ENCODE data around the gene RPS21. TPM values are rescaled to one million over a fixed set of nuclear protein-coding genes. Genes with fewer than 3 reads are reported as not detected.

RPS21 gene
- polyA plus RNA-seq, 1 donor from 2014 or later = 1,633 TPM

- no peaks in the 10 kb centered on the region for H3K36me3 ChIP-seq (ENCODE audit: insufficient read depth, low read length)
- H3K4me3 ChIP-seq (ENCODE audit: low read length) = no peak overlapping the region
- peaks cover 25% of the 10 kb centered on the region for H3K79me2 ChIP-seq (replicated peaks; ENCODE audit: insufficient read depth, low read length)
- no peak overlapping the region for H3K4me2 ChIP-seq (ENCODE audit: low read length)
- H4K20me1 ChIP-seq (ENCODE audit: insufficient read depth) = no peaks in the 10 kb centered on the region
- no peaks in the 10 kb centered on the region for H3K9me2 ChIP-seq (ENCODE audit: insufficient read depth, low read length)
- no peaks in the 10 kb centered on the region for H3K9me3 ChIP-seq (ENCODE audit: low read length)
- no peaks in the 10 kb centered on the region for H3K27me3 ChIP-seq (ENCODE audit: insufficient read depth, low read depth, low read length)
- H3K9ac ChIP-seq (ENCODE audit: low read length) = no peak overlapping the region
- H2AFZ ChIP-seq (ENCODE audit: low read depth, low read length) = no peak overlapping the region
- no peaks in the 10 kb centered on the region for H3F3A ChIP-seq (ENCODE audit: insufficient read depth, low read length, poor library complexity, severe bottlenecking)
- no peak overlapping the region for H3K27ac ChIP-seq (ENCODE audit: low read length)
- no peak for TF ChIP-seq EZH2 (IDR thresholded peaks at IDR 0.05; ENCODE audit: borderline replicate concordance, insufficient read depth, low read length, poor library complexity, severe bottlenecking)
- TF ChIP-seq REST (IDR thresholded peaks at IDR 0.05; ENCODE audit: borderline replicate concordance) = no peak
- TF ChIP-seq SMC3 (conservative IDR thresholded peaks at IDR 0.05; ENCODE audit: poor library complexity) = no peak
- TF ChIP-seq POLR2AphosphoS5 (IDR thresholded peaks at IDR 0.05) = no peak
- TF ChIP-seq MXI1 (conservative IDR thresholded peaks at IDR 0.05; ENCODE audit: poor library complexity, severe bottlenecking) = no peak
- no peak for TF ChIP-seq TAF1 (IDR thresholded peaks at IDR 0.05; ENCODE audit: low read depth)
- TF ChIP-seq RAD21 (conservative IDR thresholded peaks at IDR 0.05) = no peak
- no peak for TF ChIP-seq EP300 (conservative IDR thresholded peaks at IDR 0.05; ENCODE audit: poor library complexity, severe bottlenecking)
- TF ChIP-seq CTCF (IDR thresholded peaks at IDR 0.05; ENCODE audit: poor library complexity, severe bottlenecking) = no peak
These were observed 3.6 kb downstream of the RPS21 start for GRCh38 chr20:62390317-62391164.

GRCh38 chr20:62391165-62392076, 4.5 kb downstream of the RPS21 start:
- Histone ChIP-seq H3K9me3 (ENCODE audit: low read length) (no peaks in the 10 kb centered on the region), H3K4me2 (ENCODE audit: low read length) (no peak overlapping the region), H3K4me3 (ENCODE audit: low read length) (no peak overlapping the region), H3K27me3 (ENCODE audit: insufficient read depth, low read depth, low read length) (no peaks in the 10 kb centered on the region), H3K9me2 (ENCODE audit: insufficient read depth, low read length) (no peaks in the 10 kb centered on the region), H2AFZ (ENCODE audit: low read depth, low read length) (no peak overlapping the region), H3K9ac (ENCODE audit: low read length) (no peak overlapping the region), H4K20me1 (ENCODE audit: insufficient read depth) (no peaks in the 10 kb centered on the region), H3K27ac (ENCODE audit: low read length) (no peak overlapping the region), H3K36me3 (ENCODE audit: insufficient read depth, low read length) (no peaks in the 10 kb centered on the region), H3K79me2 (replicated peaks; ENCODE audit: insufficient read depth, low read length) (peaks cover 17% of the 10 kb centered on the region), H3F3A (ENCODE audit: insufficient read depth, low read length, poor library complexity, severe bottlenecking) (no peaks in the 10 kb centered on the region)
- no peak for TF ChIP-seq CTCF (IDR thresholded peaks at IDR 0.05; ENCODE audit: poor library complexity, severe bottlenecking)
- TF ChIP-seq EZH2 (IDR thresholded peaks at IDR 0.05; ENCODE audit: borderline replicate concordance, insufficient read depth, low read length, poor library complexity, severe bottlenecking) = no peak

Data from neural cell (in vitro differentiated cells).